Bone marrow (tissue), 2 donors: ENCODE results near the gene MCM7.
"Not testable (repeated sequence)": the region's sequence is repeated elsewhere in the genome, so short reads cannot be mapped to it uniquely, and the experiment has no call there.

Source experiments
- DNase-seq, 2 donors: peaks; one replicate each; lab custom pipeline; 2025; lab: John Stamatoyannopoulos, UW

Gene MCM7

GRCh38 chr7:100101016-100101862 is at the start of gene MCM7, which contains the start of gene AP4M1:
Gene MCM7, minus strand, starts transcription at chr7:100101397. Its CDS starts 103 bp downstream, at chr7:100101294.
Gene AP4M1, plus strand, starts transcription at chr7:100101643. Its CDS starts 72 bp downstream, at chr7:100101715.
- DNase-seq: peak; percentile 93 to 95

GRCh38 chr7:100148559-100149328 is 47.5 kb upstream of the MCM7 start, which contains the start of gene LAMTOR4:
Gene LAMTOR4, plus strand, starts transcription at chr7:100148918. Its CDS starts 55 bp downstream, at chr7:100148973.
- peak; percentile 80 to 96 for DNase-seq

GRCh38 chr7:100148225-100148558 is 47.0 kb upstream of the MCM7 start:
- DNase-seq: no peak

DNA sequence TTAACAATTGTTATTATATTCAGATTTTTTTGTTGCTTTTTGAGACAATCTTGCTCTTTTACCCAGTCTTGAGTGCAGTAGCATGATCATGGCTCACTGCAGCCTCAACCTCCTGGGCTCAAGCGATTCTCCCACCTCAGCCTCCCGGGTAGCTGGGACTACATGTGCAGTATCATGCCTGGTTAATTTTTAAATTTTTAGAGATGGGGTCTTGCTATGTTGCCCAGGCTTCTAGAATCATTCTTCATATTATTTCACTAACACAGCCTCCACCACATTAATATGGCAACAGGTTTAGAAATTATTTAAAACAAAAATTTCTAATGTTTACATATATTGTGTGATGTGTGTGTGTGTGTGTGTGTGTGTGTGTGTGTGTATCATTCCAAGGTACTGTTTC is 46.1 kb upstream of the MCM7 start:
- DNase-seq: no peak

DNA sequence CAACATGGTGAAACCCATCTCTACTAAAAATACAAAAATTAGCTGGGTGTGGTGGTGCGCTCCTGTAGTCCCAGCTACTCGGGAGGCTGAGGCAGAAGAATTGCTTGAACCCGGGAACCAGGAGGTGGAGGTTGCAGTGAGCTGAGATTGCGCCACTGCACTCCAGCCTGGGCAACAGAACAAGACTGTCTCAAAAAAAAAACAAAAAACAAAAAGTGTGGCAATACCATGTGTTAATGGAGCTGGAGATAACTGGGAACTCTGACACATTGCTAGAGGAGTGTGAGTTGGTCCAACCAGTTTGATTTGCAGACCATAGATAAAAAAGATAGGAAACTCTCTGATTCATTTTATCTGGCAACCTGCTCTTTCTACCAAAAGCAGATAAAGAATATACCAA is 45.2 kb upstream of the MCM7 start:
- not testable (repeated sequence) for DNase-seq

GRCh38 chr7:100142461-100142860 is 41.3 kb upstream of the MCM7 start:
- no peak for DNase-seq

DNA sequence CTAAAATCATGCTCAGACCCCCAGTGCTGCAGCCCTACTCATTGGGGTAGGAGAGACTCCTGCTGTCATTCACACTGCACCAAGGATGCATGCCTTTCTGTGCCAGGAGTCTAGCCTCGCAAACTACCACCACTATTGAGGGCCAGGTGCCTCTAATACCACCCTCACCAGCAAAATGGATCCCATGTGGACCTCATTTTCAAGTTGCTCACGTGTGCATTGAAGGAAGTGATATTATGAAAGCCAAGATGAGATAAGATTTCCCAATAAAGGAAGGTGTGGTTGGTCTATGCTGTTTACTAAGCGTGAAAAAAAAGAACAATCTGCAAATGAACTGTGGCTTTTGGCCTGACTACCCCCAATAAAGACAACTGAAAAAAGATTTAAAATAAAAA is 40.4 kb upstream of the MCM7 start:
- DNase-seq: no peak

DNA sequence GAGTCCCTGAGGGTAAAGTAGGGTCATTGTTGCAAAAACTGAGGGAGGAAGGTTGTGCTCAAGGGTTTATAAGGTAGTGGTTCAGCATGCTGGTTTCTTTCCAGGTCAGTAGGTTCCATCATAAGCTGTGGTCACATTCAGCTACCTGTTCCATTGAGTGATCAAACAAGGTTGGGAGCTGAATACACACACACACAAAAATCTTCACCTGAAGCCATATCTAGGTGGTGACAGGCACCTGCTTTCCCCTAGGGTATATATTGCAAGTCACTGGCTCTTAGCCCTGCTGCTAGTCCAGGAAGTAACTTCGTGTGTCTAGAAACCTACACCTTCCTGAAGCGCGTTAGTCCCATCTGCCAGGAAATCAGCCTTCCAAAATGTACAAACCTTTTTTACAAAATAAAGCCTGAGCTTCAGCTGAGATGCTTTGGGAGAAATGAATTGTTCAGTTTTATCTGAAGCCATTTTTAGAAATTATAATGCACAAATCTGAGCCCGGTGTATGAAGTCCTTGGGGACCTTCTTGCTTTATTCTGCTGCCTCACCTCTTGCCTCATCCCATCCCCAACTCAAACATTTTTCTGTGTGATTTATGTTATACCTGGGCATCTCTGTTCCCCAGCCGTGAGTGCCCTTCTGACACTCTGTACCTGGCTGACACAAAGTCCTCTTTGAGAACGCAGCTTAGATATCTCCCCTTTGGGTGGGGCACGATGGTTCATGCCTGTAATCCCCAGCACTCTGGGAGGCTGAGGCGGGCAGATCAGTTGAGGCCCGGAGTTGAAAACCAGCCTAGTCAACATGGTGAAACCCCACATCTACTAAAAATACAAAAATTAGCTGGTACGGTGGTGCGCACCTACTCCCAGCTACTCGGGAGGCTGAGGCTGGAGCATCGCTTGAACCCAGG is 36.9 kb upstream of the MCM7 start:
- no peak for DNase-seq

DNA sequence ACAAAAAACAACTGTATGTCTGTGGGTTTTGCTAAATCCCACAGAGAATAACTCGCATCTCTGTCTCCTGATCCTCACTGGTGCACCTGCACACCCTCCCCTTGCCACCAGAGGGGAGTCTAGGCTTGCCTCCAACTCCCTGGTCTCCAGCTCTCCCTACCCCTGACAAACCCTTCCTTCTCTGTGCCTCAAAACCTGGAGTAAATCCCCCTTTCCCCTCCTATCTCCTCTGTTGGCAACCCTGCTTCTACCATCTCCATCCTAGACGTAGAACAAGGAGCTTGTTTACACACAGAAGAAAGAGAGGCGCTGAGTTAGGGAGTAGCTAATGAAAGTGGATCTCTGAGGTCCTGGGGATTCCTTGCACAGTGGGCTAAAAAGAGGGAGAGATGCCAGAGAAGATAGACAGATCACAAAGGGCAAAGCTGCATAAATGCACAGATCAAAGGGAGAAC is 31.5 kb upstream of the MCM7 start:
- peak in 1 of 2 donors; percentile 38 for DNase-seq

- no peak for DNase-seq
Observed at GRCh38 chr7:100132126-100132525, 30.9 kb upstream of the MCM7 start.

- DNase-seq: peak; percentile 40 to 57
Observed at GRCh38 chr7:100130608-100131453, 29.6 kb upstream of the MCM7 start.

DNA sequence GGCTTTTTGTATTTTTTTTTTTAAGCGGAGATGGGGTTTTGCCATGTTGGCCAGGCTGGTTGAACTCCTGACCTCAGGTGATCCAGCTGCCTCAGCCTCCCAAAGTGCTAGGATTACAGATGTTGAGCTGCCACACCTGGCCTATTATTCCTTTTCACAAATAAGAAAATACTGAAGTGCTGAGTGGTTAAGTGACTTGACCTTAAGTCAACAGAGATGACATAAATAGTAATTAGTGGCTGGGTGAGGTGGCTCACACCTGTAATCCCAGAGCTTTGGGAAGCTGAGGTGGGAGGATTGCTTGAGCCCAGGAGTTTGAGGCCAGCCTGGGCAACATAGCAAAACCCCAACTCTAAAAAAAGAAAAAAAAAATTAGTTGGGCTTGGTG is 29.0 kb upstream of the MCM7 start:
- DNase-seq: not testable (repeated sequence)

DNA sequence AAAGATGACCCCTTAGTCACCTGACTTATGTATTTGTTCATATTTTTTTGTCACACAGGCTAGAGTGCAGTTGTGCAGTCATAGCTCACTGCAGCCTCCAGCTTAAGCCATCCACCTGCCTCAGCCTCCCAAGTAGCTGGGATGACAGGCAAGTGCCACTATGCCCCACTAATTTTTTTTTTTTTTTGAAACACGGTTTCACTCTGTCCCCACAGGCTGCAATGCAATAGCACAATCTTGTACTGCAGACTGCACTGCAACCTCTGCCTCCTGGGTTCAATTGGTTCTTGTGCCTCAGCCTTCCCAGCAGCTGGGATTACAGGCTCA is 27.4 kb upstream of the MCM7 start:
- DNase-seq: no peak

GRCh38 chr7:100127866-100128636 is 26.9 kb upstream of the MCM7 start:
- peak in 1 of 2 donors; percentile 26 for DNase-seq

DNA sequence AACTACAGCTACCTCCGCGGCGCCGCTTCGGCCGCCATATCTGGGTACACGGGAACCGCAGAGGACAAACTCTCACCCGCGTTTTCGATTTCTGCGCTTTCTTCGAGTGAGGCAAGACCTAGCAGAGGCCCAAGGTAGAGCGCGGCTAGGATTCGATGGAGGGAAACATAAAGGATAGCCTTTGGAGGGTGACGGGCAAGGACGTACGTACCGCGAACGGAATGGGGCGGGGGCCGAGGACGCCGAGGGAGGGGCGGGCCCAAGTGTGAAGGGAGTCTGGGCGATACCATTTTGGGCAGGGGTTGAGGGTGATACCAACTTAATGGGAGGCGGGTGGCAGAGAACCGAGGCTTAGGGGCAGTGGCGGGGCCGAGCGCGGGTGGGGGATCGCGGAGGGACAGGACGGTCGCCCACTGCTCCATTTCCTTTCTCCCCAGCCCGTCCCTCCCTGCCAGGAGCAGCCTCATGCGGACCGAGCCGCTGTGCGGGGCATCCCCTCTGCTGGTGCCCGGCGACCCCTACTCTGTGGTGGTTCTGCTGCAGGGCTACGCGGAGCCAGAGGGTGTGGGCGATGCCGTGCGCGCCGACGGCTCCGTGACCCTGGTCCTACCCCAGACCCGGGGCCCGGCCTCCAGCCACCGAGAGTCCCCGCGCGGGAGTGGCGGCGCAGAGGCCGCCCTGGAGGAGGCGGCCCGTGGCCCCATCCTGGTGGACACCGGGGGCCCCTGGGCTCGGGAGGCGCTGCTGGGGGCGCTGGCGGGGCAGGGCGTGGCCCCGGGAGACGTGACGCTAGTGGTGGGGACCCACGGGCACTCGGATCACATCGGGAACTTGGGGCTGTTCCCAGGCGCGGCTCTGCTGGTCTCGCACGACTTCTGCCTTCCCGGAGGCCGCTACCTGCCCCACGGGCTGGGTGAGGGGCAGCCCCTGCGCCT is 26.0 kb upstream of the MCM7 start, which contains the start of gene MBLAC1:
MBLAC1 (plus strand) TSS at position 37 of the 935 bp plus-strand sequence; CDS start at position 466, 429 bp downstream.
- peak; percentile 80 to 84 for DNase-seq

GRCh38 chr7:100126239-100126930 is 25.2 kb upstream of the MCM7 start:
- no peak for DNase-seq

DNA sequence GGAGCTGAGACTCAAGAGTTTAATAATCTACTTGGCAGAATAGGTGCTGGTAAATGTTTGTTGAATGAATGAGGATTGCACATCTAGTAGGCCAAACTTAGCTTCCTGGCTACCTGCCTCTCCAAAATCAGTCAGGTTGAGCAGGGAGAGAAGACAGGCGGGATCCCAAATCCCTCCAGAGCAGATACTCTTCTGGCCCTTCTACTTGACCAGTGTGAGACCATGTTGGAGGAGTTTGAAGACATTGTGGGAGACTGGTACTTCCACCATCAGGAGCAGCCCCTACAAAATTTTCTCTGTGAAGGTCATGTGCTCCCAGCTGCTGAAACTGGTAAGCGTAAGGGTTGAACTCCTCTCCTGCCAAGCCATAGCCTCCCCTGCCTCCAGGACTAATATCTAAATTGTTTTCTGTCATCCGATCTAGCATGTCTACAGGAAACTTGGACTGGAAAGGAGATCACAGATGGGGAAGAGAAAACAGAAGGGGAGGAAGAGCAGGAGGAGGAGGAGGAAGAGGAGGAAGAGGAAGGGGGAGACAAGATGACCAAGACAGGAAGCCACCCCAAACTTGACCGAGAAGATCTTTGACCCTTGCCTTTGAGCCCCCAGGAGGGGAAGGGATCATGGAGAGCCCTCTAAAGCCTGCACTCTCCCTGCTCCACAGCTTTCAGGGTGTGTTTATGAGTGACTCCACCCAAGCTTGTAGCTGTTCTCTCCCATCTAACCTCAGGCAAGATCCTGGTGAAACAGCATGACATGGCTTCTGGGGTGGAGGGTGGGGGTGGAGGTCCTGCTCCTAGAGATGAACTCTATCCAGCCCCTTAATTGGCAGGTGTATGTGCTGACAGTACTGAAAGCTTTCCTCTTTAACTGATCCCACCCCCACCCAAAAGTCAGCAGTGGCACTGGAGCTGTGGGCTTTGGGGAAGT is 23.4 kb upstream of the MCM7 start:
- DNase-seq: no peak
